Measurements from ENCODE around the gene SGTA. TPM values are rescaled to one million over a fixed set of nuclear protein-coding genes. Genes with fewer than 3 reads are reported as not detected.

Gene SGTA
- total RNA-seq, 1 donor from 2014 or later = 106 TPM

- TF ChIP-seq, protein P1, sequence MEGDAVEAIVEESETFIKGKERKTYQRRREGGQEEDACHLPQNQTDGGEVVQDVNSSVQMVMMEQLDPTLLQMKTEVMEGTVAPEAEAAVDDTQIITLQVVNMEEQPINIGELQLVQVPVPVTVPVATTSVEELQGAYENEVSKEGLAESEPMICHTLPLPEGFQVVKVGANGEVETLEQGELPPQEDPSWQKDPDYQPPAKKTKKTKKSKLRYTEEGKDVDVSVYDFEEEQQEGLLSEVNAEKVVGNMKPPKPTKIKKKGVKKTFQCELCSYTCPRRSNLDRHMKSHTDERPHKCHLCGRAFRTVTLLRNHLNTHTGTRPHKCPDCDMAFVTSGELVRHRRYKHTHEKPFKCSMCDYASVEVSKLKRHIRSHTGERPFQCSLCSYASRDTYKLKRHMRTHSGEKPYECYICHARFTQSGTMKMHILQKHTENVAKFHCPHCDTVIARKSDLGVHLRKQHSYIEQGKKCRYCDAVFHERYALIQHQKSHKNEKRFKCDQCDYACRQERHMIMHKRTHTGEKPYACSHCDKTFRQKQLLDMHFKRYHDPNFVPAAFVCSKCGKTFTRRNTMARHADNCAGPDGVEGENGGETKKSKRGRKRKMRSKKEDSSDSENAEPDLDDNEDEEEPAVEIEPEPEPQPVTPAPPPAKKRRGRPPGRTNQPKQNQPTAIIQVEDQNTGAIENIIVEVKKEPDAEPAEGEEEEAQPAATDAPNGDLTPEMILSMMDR (conservative IDR thresholded peaks at IDR 0.05; ENCODE audit: low read depth, low read length) = no peak
- DNase-seq (ENCODE audit: low read depth) = no peak
These were observed 13.9 kb downstream of the SGTA start for GRCh38 chr19:2769218-2769617.

DNA sequence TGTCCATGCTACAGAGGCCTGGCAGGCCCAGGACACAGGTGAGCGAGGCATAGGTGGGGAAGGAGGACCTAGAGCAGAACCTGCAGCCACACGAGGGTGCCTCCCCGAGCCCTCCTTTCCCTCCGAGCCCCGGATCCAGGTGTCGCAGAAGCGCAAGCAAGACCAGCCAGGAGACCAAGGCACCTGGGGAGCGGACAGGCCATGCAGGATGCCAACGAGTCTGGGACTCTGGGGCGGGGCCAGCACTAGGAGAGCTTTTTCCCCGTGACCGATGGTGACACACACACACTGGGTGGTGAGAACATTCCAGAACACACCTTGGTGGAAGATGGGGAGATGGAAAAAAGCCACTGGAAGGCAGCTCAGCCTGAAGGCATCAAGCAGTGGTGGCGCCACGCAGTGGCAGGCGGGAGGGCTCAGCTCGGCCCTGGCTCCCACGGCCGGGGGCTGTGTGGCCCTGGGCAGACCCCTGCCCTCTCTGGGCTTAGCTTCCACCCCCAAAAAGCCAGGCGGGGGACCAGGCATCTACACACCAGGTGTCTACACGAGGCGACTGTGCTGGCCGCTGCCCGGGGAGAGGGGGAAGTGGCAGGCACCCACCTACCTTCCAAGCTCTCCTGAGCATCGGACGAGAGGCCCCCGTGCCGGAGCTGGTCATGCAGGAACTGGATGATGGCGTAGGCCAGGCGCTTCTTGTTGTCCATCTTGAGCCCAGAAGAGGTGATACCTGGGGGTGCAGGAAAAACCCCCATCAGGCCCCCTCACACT, 14.5 kb downstream of the SGTA start:
- DNase-seq (ENCODE audit: low read depth) = no peak
- H3K4me3 ChIP-seq (ENCODE audit: low read depth, low read length) = no peak overlapping the region
- TF ChIP-seq, protein P1 (conservative IDR thresholded peaks at IDR 0.05; ENCODE audit: low read depth, low read length) = no peak

More at GRCh38 chr19:2769218-2769617, 13.9 kb downstream of the SGTA start:
- H3K4me3 ChIP-seq (ENCODE audit: low read depth, low read length) = no peak overlapping the region

DNA sequence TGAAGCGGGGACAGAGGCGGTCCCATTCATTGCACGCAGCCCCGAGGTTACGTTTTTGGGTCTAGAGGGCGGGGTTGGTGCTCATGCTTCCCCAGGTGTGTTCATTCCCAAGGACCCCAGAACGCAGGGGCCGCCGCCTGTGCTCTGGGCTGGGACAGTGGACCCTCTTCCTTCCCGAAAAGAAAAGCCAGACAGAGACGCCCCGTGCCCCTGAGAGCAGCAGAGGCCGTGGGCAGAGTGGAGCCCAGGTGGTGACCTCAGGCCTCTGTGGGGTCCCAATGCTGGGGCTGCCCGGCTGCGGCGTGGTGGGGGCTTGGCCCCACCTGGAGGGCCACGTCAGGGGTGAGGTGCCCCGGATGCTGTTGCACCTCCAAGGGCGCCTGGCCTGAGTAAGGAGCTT, 15.4 kb downstream of the SGTA start:
- TF ChIP-seq, protein P1 (conservative IDR thresholded peaks at IDR 0.05; ENCODE audit: low read depth, low read length) = no peak
- no peak for DNase-seq (ENCODE audit: low read depth)
- no peak overlapping the region for H3K4me3 ChIP-seq (ENCODE audit: low read depth, low read length)

- TF ChIP-seq, protein P1 (conservative IDR thresholded peaks at IDR 0.05; ENCODE audit: low read depth, low read length) = no peak
- no peak overlapping the region for H3K4me3 ChIP-seq (ENCODE audit: low read depth, low read length)
- no peak for DNase-seq (ENCODE audit: low read depth)
These were observed 16.3 kb downstream of the SGTA start for GRCh38 chr19:2766594-2767372.

DNA sequence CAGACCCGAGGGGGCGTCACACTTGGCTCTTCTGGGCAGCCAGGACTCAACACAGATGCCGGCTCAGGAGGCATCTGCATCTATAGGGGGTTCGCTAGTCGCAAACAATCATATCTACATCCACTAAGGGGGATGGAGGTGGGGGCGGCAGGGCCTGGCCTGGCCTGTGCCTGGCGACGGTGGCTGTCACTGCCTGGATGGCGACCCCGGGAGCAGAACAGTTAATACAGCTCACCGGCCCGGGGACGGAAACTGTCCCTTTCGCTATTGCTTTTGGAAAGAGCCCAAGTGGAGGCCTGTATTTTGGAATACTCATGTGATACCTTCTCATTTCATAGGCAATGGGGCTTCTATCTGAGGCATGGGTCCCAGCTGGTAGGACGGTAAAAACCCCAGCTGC, 17.7 kb downstream of the SGTA start:
- TF ChIP-seq, protein P1 (conservative IDR thresholded peaks at IDR 0.05; ENCODE audit: low read depth, low read length) = no peak
- H3K4me3 ChIP-seq (ENCODE audit: low read depth, low read length) = no peak overlapping the region
- no peak for DNase-seq (ENCODE audit: low read depth)

GRCh38 chr19:2764945-2765344, 18.1 kb downstream of the SGTA start:
- H3K4me3 ChIP-seq (ENCODE audit: low read depth, low read length) = no peak overlapping the region
- TF ChIP-seq, protein P1 (conservative IDR thresholded peaks at IDR 0.05; ENCODE audit: low read depth, low read length) = no peak
- no peak for DNase-seq (ENCODE audit: low read depth)

All from epithelial cell of proximal tubule (primary cell).